Stimulated activated memory B cell treated with anti-CD40 and anti-IgM and Interleukin-4, amounts not matched to agents 10 μg/mL and 1 μg/mL and 100 μg/mL, for 72 hours (primary cell): ENCODE results near the gene FAM118B.
A peak's percentile ranks its signal among the peaks of the same experiment; 100 is the strongest.

Source experiments
- ATAC-seq: fragments of 150-1000 bp; cut with Tn5 transposase; 2 replicates; pipeline ENCODE4 v1.10.0; 2021
- H3K27ac Mint-ChIP-seq: one replicate; pipeline ENCODE4 v1.8.0; 2022; ENCODE audit warnings: mild to moderate bottlenecking, mixed read lengths
- H3K27me3 Mint-ChIP-seq: one replicate; pipeline ENCODE4 v1.8.0; 2022; ENCODE audit warnings: mixed read lengths
- H3K36me3 Mint-ChIP-seq: one replicate; pipeline ENCODE4 v1.8.0; 2022; ENCODE audit warnings: mixed read lengths
- H3K4me1 Mint-ChIP-seq: one replicate; pipeline ENCODE4 v1.8.0; 2022; ENCODE audit warnings: mixed read lengths
- H3K4me3 Mint-ChIP-seq: one replicate; pipeline ENCODE4 v1.8.0; 2022; ENCODE audit warnings: mild to moderate bottlenecking, moderate library complexity, mixed read lengths
- H3K9me3 Mint-ChIP-seq: one replicate; pipeline ENCODE4 v1.8.0; 2022; ENCODE audit warnings: mixed read lengths

FAM118B gene

DNA sequence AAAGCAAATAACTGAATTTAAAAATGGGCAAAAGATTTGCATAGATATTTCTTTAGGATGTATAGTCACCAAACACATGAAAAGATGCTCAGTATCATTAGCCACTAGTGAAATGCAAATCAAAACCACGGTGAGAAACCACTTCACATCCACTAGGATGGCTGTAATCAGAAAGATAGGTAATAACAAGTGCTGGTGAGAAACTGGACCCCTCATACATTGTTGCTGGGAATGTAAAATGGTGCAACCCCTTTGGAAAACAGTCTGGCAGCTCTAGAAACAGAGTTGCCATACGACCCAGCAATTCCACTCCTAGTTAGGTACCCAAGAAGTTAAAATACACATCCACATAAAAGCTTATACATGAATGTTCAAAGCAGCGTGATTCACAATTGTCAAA is 16.5 kb upstream of the FAM118B start:
- Mint-ChIP-seq H3K4me3 (no peak overlapping the region), H3K27me3 (no peaks in the 10 kb centered on the region), H3K36me3 (peaks cover 81% of the 10 kb centered on the region)

DNA sequence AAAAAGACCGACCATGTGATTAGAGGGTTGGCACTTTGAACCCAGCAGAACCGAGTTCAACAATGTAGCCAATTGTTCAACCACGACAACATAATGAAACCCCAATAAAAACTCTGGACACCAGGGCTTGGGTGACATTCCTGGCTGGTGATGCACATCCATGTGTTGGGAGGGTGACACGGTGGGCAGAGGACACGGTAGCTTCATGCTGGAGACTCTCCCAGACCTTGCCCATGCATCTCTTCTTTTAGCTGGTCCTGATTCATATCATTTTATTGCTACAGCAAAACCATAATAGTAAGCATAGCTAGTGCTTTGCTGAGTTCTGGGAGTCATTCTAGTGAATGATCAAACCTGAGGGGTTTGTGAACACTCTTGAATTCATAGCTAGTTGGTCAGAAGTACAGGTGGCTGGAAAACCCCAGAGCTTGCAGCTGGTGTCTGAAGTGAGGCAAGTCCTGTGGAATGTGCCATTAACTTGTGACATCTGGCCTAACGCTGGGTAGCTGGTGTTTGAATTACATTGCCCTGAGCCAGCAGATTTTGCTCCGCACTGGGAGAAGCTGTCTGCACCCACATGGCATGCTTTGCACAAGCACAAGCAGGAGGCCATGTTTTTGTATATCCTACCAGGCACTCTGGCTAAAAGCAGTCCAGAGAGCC is 14.2 kb upstream of the FAM118B start:
- H3K36me3 Mint-ChIP-seq = peaks cover 81% of the 10 kb centered on the region
- H3K27me3 Mint-ChIP-seq = no peaks in the 10 kb centered on the region
- H3K4me1 Mint-ChIP-seq = no peaks in the 10 kb centered on the region
- peaks cover 5% of the 10 kb centered on the region for H3K9me3 Mint-ChIP-seq
- H3K4me3 Mint-ChIP-seq = no peak overlapping the region
- no peak for ATAC-seq
- no peak overlapping the region for H3K27ac Mint-ChIP-seq

More for the DNA sequence above, 16.5 kb upstream of the FAM118B start:
- H3K27ac Mint-ChIP-seq = no peak overlapping the region
- H3K4me1 Mint-ChIP-seq = no peaks in the 10 kb centered on the region
- ATAC-seq = no peak
- peaks cover 5% of the 10 kb centered on the region for H3K9me3 Mint-ChIP-seq

DNA sequence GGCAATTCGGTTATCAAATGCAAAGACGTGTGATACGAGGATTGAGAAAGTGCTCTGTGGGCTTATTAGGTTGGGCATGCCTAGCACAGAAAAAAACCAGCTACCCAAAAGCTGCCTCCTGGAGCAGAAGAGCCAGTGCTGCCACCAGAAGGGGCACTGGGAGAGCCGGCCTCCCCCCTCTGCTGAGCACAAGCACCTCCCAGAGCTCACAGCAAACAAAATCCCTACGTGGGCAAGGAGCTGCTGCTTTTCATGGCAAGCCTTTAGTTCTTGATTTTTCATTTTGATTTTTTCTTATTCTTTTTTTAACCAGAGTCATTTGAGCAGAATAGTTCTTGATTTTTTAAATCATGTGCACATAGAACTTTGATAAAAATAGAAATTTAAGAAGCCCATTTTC is 12.9 kb upstream of the FAM118B start:
- Mint-ChIP-seq H3K36me3 (peaks cover 83% of the 10 kb centered on the region), H3K27ac (no peak overlapping the region), H3K27me3 (no peaks in the 10 kb centered on the region), H3K9me3 (peaks cover 5% of the 10 kb centered on the region), H3K4me3 (no peak overlapping the region), H3K4me1 (no peaks in the 10 kb centered on the region)
- no peak for ATAC-seq

DNA sequence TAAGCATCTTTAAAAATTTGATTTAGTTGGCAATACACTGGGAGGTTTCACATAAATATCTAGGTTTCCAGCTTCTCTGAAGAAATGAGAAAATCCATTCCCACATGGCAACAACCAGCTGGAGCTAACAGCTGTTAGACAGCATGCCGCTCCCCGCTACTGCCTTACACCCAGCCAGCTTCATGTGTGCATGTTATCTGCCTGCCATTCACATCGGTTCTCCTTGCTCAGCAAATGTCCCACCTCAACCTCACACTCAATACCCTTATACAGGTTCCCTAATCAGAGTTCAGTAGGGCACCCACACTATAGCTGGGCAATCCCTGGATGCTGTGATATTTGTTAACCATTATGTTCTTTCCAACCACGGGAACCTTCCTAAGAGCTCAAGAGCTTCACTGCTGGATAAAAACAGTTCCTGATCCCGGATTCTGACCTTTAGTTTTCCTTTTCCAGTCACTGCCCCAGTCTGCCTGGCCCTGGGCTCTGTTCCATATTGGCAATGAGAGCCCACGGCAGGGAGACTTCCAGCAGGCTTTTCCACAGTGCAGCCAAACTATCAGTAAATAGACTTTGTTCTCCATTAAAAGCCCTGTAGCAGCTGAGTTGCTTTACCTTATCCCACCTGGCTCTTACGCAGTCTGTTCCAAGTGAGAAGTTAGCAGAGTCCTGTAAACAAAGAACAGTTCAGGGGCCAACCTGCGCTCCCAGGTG is 8.8 kb upstream of the FAM118B start:
- H3K9me3 Mint-ChIP-seq = peaks cover 5% of the 10 kb centered on the region
- no peaks in the 10 kb centered on the region for H3K4me1 Mint-ChIP-seq
- no peak for ATAC-seq
- H3K27ac Mint-ChIP-seq = no peak overlapping the region
- H3K4me3 Mint-ChIP-seq = no peak overlapping the region
- no peaks in the 10 kb centered on the region for H3K27me3 Mint-ChIP-seq
- H3K36me3 Mint-ChIP-seq = peaks cover 73% of the 10 kb centered on the region

DNA sequence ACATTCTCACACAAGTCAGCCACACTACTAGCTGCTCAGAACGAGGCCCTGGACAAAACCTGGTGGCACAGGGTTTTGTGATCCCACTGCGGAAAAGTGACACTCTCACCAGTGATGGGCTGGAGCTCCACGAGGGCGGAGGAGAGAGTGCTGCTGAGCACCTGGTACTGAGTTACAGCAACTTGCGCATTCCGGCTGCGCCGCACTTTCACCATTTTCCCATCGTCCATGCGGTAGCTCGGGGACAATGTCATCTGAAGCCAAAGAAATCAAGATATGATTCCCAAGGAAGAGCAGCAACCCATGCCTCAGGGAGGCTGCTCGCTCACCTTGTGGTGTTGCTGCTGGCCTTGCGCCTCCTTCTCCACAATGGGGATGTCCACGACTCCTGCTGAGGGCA is 6.2 kb upstream of the FAM118B start:
- H3K4me1 Mint-ChIP-seq = peaks cover 3% of the 10 kb centered on the region
- no peak for ATAC-seq
- H3K4me3 Mint-ChIP-seq = no peak overlapping the region
- H3K36me3 Mint-ChIP-seq = peaks cover 65% of the 10 kb centered on the region
- H3K27me3 Mint-ChIP-seq = no peaks in the 10 kb centered on the region
- no peaks in the 10 kb centered on the region for H3K9me3 Mint-ChIP-seq
- H3K27ac Mint-ChIP-seq = no peak overlapping the region

DNA sequence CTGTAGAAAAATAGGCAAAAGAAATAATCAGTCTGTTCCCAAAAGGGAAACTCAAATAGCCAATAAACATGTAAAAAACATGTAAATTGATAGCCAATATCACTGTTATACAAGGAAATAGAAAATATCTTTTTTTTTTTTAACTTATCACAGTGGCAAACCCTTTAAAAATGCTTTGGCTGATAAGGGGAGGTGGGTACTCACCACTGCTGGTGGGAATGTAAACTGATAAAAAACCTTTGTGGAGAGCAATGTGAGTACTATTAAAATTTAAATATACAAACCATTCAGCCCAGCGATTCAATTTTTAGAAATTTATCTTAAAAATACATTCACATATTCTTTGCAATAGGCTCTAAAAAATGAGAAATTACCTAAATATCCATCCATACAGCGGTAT is 3.7 kb upstream of the FAM118B start:
- no peak for ATAC-seq
- Mint-ChIP-seq H3K4me3 (no peak overlapping the region), H3K27me3 (no peaks in the 10 kb centered on the region), H3K4me1 (peaks cover 23% of the 10 kb centered on the region), H3K27ac (no peak overlapping the region), H3K9me3 (no peaks in the 10 kb centered on the region), H3K36me3 (peaks cover 45% of the 10 kb centered on the region)

DNA sequence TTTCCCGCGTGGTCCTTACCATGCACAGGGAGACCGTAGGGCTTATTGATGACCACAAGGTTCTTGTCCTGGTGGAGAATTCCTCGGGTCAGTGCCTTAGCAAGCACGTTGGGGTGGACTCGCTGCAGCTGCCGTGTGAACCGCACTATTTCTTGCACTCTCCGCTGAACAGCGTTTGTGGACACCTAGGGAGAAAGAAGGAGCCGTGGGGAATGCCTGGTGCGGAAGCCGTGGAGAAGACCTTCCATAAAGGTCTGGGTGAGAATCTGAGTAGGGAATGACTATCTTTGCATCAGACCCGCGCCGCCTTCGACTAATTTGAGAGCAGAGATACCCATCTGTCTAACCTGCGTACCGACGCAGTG is 729 bp upstream of the FAM118B start:
- H3K9me3 Mint-ChIP-seq = no peaks in the 10 kb centered on the region
- ATAC-seq = no peak
- peak overlapping the region; percentile 95 for H3K4me3 Mint-ChIP-seq
- peaks cover 30% of the 10 kb centered on the region for H3K4me1 Mint-ChIP-seq
- H3K27ac Mint-ChIP-seq = peak overlapping the region; percentile 85
- peaks cover 21% of the 10 kb centered on the region for H3K36me3 Mint-ChIP-seq
- no peaks in the 10 kb centered on the region for H3K27me3 Mint-ChIP-seq

DNA sequence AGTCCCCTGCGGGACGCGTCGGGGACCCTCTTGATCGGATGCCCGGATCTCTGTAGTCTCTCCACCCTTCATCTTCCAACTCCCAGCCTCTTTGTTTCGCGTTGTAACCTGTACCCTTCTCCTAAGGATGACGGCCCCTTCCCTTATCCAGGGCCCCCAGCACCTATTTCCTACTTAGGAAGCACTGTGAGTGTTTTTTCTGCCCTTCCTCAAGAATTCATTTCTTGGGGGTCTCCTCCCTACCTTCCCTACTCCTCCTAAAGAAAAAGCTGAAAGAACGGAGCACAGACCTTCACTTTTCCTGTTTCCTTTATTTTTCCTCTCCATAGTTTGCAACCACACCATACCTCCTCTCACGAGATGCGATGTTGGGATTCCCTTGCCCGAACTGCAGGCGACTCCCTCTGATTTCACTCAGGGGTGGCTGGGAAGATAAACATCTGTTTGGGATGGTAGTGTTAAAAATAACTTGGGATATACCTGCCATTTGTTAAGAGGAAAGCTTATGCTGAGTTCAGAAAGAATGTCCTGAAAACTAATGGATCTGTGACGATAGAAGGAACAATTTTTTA is 593 bp downstream of the FAM118B start:
- Mint-ChIP-seq H3K27ac (peak overlapping the region; percentile 85), H3K27me3 (no peaks in the 10 kb centered on the region), H3K4me1 (peaks cover 37% of the 10 kb centered on the region), H3K9me3 (no peaks in the 10 kb centered on the region), H3K4me3 (peak overlapping the region; percentile 95), H3K36me3 (peaks cover 12% of the 10 kb centered on the region)
- no peak for ATAC-seq

DNA sequence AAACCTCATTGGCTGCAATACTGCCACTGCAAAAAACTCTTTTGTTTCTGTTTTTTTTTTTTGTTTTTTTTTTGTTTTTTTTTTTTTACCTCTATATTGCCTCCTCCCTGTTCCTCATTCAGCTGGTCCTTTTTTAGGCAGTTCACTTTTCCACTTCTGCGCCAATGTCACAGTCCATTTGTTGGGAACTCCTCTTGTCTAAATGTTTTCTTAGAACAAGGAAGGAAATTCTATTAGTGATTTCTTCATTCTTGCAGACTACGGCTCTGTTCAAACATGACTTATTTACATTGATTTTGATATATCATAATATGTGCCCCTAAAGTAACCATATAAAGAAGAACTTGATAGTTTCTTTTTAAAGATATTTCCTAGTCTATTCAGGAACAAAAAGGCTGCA is 2.9 kb downstream of the FAM118B start:
- Mint-ChIP-seq H3K4me1 (peaks cover 52% of the 10 kb centered on the region), H3K4me3 (no peak overlapping the region), H3K27ac (no peak overlapping the region), H3K9me3 (no peaks in the 10 kb centered on the region), H3K36me3 (peaks cover 2% of the 10 kb centered on the region), H3K27me3 (no peaks in the 10 kb centered on the region)
- ATAC-seq = no peak

DNA sequence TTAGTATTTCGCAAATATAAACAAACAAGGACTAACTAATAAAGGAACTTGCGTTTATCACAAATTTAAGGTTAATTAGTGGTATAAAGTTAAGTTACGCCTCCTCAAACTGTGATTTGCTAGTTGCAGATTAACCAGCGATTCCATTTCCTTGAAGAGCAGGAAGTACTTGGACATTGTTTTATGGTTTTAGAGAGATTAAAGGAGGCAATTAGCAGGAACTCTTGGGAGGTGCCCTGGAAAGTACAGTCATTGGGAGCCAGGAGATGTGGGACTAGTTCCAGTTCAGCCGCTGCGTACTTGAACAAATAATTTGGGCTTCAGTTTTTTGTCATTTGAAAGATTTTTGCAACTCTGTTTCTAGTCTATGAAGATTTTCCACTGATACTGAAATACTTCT is 3.3 kb downstream of the FAM118B start:
- peaks cover 52% of the 10 kb centered on the region for H3K4me1 Mint-ChIP-seq
- H3K9me3 Mint-ChIP-seq = no peaks in the 10 kb centered on the region
- no peaks in the 10 kb centered on the region for H3K27me3 Mint-ChIP-seq
- H3K27ac Mint-ChIP-seq = no peak overlapping the region
- ATAC-seq = no peak
- H3K4me3 Mint-ChIP-seq = no peak overlapping the region
- no peaks in the 10 kb centered on the region for H3K36me3 Mint-ChIP-seq

DNA sequence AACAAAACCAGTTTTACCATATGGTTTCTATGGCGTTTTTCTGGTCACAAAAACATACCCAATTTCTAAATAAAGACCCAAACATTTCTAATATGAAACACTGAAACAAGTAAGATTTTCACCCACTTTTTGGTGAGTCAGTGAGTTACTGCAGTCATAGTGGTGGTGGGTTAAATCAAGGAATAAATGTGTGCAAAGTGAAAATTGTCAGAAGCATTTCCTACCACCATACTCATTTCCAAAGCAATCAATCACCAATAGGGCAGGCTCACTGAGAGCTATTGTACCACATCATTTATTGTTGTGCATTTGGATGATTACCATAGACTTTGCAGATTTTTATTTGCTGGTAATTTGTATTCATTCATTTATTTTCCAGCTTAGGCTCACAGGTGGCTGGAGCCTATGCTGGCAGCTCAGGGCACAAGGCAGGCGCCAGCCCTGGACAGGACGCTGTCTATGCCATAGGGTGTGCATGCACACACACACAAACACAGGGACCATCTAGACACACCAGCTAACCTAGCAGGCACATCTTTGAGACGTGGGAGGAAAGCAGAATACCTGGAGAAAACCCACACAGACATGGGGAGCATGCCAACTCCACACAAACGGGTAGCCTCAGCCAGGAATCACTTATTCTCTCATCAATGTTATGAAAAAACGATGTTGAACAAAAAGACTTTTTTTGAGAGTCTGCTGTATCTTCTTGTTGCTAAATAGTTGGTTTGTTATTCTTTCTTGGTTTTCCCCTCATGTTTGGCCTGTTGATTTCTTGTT is 5.1 kb downstream of the FAM118B start:
- Mint-ChIP-seq H3K9me3 (no peaks in the 10 kb centered on the region), H3K4me3 (no peak overlapping the region), H3K27ac (peak overlapping the region; percentile 60), H3K36me3 (peaks cover 4% of the 10 kb centered on the region), H3K27me3 (no peaks in the 10 kb centered on the region), H3K4me1 (peaks cover 46% of the 10 kb centered on the region)
- ATAC-seq = no peak

DNA sequence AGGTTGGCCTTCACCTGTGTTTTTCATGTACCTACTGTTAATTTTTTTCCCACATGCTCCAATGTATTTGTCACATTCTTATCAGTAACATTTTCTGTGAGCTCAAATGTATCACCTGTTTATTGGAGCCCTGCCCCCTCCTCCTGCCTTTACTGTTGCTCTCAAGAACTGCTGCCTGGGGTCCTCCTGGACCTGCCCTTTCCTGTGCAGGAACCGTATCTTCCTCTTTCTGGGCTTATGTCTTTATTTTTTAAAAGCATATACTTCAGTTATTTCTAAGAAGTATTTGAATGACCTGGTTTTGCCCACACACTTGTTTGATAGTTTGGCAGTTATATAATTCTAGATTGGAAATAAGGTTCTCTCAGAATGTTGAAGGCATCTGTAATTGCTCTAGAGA is 5.9 kb downstream of the FAM118B start:
- no peak overlapping the region for H3K4me3 Mint-ChIP-seq
- H3K27ac Mint-ChIP-seq = peak overlapping the region; percentile 60
- no peaks in the 10 kb centered on the region for H3K27me3 Mint-ChIP-seq
- peaks cover 39% of the 10 kb centered on the region for H3K4me1 Mint-ChIP-seq
- no peaks in the 10 kb centered on the region for H3K9me3 Mint-ChIP-seq
- H3K36me3 Mint-ChIP-seq = peaks cover 6% of the 10 kb centered on the region
- no peak for ATAC-seq

DNA sequence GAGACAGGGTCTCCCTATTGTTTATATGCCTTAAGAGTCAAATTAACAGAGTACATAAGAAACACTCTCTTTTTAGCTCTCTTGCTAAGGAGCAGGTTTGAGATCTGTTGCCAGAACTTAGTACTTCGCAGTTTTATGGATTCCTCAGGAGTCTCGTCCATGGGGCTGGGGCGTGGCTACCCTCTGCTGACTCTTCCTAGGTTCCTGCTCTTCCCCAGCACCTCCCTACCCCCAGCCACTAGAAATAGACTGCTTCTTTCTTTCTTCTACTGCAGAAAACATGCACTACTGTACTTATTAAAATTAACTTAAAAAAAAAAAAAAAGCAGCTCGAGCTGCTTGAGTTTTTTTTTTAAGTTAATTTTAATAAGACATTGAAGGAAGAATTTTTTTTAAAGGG is 8.0 kb downstream of the FAM118B start:
- Mint-ChIP-seq H3K4me3 (no peak overlapping the region), H3K9me3 (no peaks in the 10 kb centered on the region), H3K36me3 (peaks cover 6% of the 10 kb centered on the region), H3K27ac (no peak overlapping the region), H3K27me3 (no peaks in the 10 kb centered on the region), H3K4me1 (peaks cover 29% of the 10 kb centered on the region)
- no peak for ATAC-seq

DNA sequence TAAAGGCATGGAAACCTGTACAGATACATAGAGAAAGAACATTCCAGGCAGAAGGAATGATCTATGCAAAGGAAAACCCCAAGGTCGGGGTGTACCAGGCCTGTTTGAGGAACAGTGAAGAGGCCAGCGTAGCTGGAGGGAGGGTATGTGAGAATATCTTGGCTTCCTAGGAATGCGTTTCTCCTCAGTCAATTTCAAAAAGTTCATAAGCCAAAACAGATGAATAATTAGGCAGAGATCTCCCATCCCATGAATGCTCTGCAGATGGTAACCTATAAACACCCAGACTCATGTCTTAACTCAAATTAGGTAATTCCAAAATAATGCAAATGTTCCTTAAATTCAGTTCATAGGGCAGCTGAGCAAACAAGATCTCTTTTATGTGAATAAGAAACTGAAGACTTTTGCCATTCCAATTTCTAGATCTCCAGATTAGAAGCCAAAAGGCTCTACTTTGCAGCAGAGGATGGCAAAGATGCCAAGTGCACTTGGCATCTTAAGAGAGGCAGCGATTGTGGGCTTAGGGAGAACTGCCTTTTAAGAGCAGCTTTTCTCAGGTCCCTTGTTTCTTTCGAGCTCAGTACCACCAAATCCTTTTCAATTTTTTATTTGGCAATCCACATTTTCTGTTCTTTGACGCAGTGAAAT is 13.2 kb downstream of the FAM118B start:
- Mint-ChIP-seq H3K27me3 (no peaks in the 10 kb centered on the region), H3K9me3 (no peaks in the 10 kb centered on the region), H3K4me3 (no peak overlapping the region), H3K36me3 (peaks cover 26% of the 10 kb centered on the region), H3K27ac (no peak overlapping the region), H3K4me1 (peaks cover 7% of the 10 kb centered on the region)
- ATAC-seq = no peak

DNA sequence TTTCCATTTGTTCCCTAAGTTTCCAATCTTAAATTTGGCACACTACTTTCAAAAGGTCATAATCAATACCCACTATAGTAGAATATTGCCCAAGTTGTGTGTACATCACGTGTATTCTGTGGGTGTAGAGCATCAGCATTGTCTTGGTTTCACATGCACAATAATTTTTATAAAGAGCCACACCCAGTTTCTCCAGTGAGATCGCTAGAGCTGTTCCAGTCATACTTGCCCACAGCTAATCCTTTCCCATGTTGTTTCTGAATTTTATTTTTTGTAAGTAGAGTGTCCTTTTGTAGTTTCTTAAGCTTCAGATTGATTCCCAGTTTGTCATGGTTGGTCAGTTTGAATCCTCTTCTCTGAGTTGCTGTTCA is 13.7 kb downstream of the FAM118B start:
- H3K36me3 Mint-ChIP-seq = peaks cover 27% of the 10 kb centered on the region
- ATAC-seq = no peak
- H3K4me1 Mint-ChIP-seq = peaks cover 3% of the 10 kb centered on the region
- no peaks in the 10 kb centered on the region for H3K9me3 Mint-ChIP-seq
- H3K27ac Mint-ChIP-seq = no peak overlapping the region
- no peaks in the 10 kb centered on the region for H3K27me3 Mint-ChIP-seq
- no peak overlapping the region for H3K4me3 Mint-ChIP-seq
